HepG2 (cell line): ENCODE results near the gene PPM1M. TPM values are rescaled to one million over a fixed set of nuclear protein-coding genes. Genes with fewer than 3 reads are reported as not detected.

ENCODE experiments used
- ATAC-seq: fragments of 200-7000 bp; cut with Tn5 transposase; 3 replicates; pipeline ENCODE4 v1.9.1; 2020; ENCODE audit warnings: mild to moderate bottlenecking, moderate library complexity
- BruUV-seq: library from RNA; stranded (reverse); fragments of 400-500 nt; replicated peaks from 2 replicates; lab custom pipeline; 2021; lab: Mats Ljungman, UMichigan
- CTCF ChIA-PET: fragments of 300-600 bp; formaldehyde crosslinking; extraction: SDS; loops from one replicate; lab custom pipeline; 2021; ENCODE audit warnings: low total read pairs, inconsistent platforms, low intra/inter-chr PET ratio; lab: Yijun Ruan, JAX
- POLR2A ChIA-PET: fragments of 350-600 bp; sonication (Branson Sonifier 250); formaldehyde crosslinking; loops from one replicate; lab custom pipeline; 2020; ENCODE audit warnings: antibody characterized with exemption, inconsistent platforms; lab: Yijun Ruan, JAX
- DNase-seq: peaks from one replicate; pipeline ENCODE4 v3.0.0-alpha.2; 2015; ENCODE audit warnings: low spot score
- FAIRE-seq: peaks from 3 replicates; lab custom pipeline; 2011; peaks lifted over from hg19 to GRCh38; lab: Jason Lieb, UNC
- H2AFZ ChIP-seq: one replicate; pipeline ENCODE4 v1.6.1; 2011; ENCODE audit warnings: low read length, inconsistent platforms
- H3K27ac ChIP-seq: fragments of 300-600 bp; 3 replicates; pipeline ENCODE4 v1.8.0; 2011; ENCODE audit warnings: mixed run types, mild to moderate bottlenecking, mixed read lengths, low read length, inconsistent platforms; ENCODE audit not compliant: insufficient read depth; ENCODE audit errors: extremely low read length
- H3K27me3 ChIP-seq, 2 experiments: fragments of 200-600 bp in 1 of 2; 2 replicates in 1 of 2; 3 replicates in 1 of 2; pipeline versions ENCODE4 v1.6.0 to v1.8.0; 2011; ENCODE audit warnings: low read length in 2 of 2, mild to moderate bottlenecking in 2 of 2, moderate library complexity in 2 of 2, inconsistent platforms in 1 of 2; ENCODE audit not compliant: insufficient read depth in 2 of 2, control insufficient read depth in 1 of 2
- H3K36me3 ChIP-seq, 2 experiments: fragments of 200-600 bp in 1 of 2; replicated peaks in 1 of 2; 2 replicates in 1 of 2; 3 replicates in 1 of 2; pipeline versions ENCODE4 v1.5.1 to v1.8.0; 2011; ENCODE audit warnings: low read length in 2 of 2, inconsistent platforms in 1 of 2; ENCODE audit not compliant: insufficient read depth in 2 of 2, control insufficient read depth in 1 of 2
- H3K4me1 ChIP-seq: 2 replicates; pipeline ENCODE4 v1.5.1; 2012; ENCODE audit warnings: low read length, inconsistent platforms; ENCODE audit not compliant: insufficient read depth
- H3K4me2 ChIP-seq: 2 replicates; pipeline ENCODE4 v1.6.0; 2011; ENCODE audit warnings: low read depth, low read length, inconsistent platforms
- H3K4me3 ChIP-seq, 3 experiments: fragments of 200-600 bp in 1 of 3; sonication (generic), shearing (Covaris generic) in 1 of 3; replicated peaks in 1 of 3; 2 replicates each; pipeline ENCODE4 v1.5.1; 2011 to 2016; ENCODE audit warnings: low read length in 3 of 3, inconsistent platforms in 2 of 3, low read depth in 2 of 3, mild to moderate bottlenecking in 2 of 3, control low read depth in 1 of 3, mixed read lengths in 1 of 3; ENCODE audit not compliant: insufficient read depth in 1 of 3
- H3K79me2 ChIP-seq: one replicate; pipeline ENCODE4 v1.6.1; 2011; ENCODE audit warnings: low read length, inconsistent platforms; ENCODE audit not compliant: insufficient read depth
- H3K9ac ChIP-seq: 2 replicates; pipeline ENCODE4 v1.6.0; 2011; ENCODE audit warnings: mild to moderate bottlenecking, low read depth, low read length, inconsistent platforms; ENCODE audit not compliant: insufficient read depth
- H3K9me3 ChIP-seq: 2 replicates; pipeline ENCODE4 v1.5.1; 2012; ENCODE audit warnings: mild to moderate bottlenecking, low read length
- H4K20me1 ChIP-seq: 2 replicates; pipeline ENCODE4 v1.6.0; 2011; ENCODE audit warnings: inconsistent platforms, mild to moderate bottlenecking, low read length, moderate library complexity; ENCODE audit not compliant: insufficient read depth
- ATM ChIP-seq: fragments of 450-650 bp; IDR thresholded peaks from 2 replicates; pipeline ENCODE4 v1.7.1; 2017; ENCODE audit warnings: mild to moderate bottlenecking, borderline replicate concordance
- KMT2A ChIP-seq: sonication (generic); formaldehyde crosslinking; IDR thresholded peaks from 2 replicates; pipeline ENCODE4 v1.4.0; 2020; ENCODE audit warnings: missing genetic modification reagents
- ZNF10 ChIP-seq: sonication (generic); formaldehyde crosslinking; IDR thresholded peaks from 2 replicates; pipeline ENCODE4 v1.4.0; 2020; ENCODE audit warnings: mild to moderate bottlenecking, low read depth, missing genetic modification reagents, borderline replicate concordance
- ZNF205 ChIP-seq: IDR thresholded peaks from 2 replicates; pipeline ENCODE4 v1.6.1; 2018; ENCODE audit warnings: missing biosample characterization, missing genetic modification reagents
- ZNF235 ChIP-seq: sonication (generic); formaldehyde crosslinking; IDR thresholded peaks from 2 replicates; pipeline ENCODE4 v1.8.1; 2023; ENCODE audit warnings: mild to moderate bottlenecking, missing genetic modification reagents, borderline replicate concordance
- ZNF337 ChIP-seq: sonication (generic); formaldehyde crosslinking; IDR thresholded peaks from 2 replicates; pipeline ENCODE4 v1.5.1; 2020; ENCODE audit warnings: missing genetic modification reagents, low read depth, mild to moderate bottlenecking, borderline replicate concordance
- ZNF580 ChIP-seq: IDR thresholded peaks from 2 replicates; pipeline ENCODE4 v1.6.1; 2016; ENCODE audit warnings: low read depth, borderline replicate concordance
- ZNF776 ChIP-seq: sonication (generic); formaldehyde crosslinking; IDR thresholded peaks from 2 replicates; pipeline ENCODE4 v1.4.0; 2020; ENCODE audit warnings: mild to moderate bottlenecking, missing genetic modification reagents
- WGBS: methylation state at CpG from one replicate; pipeline ENCODE4 v1.1.6; 2017; ENCODE audit warnings: low lambda C conversion rate; 5-methylcytosine and 5-hydroxymethylcytosine counted together
- in situ Hi-C: cut with HindIII; loops from 2 replicates; pipeline ENCODE4 v1.10.0; 2017; ENCODE audit warnings: low pct_unique_long_range_greater_than_20kb; ENCODE audit not compliant: extremely low pct_ligation_motif_present
- intact Hi-C: fragments of 100-400 bp; cut with micrococcal nuclease; formaldehyde crosslinking; loops from one replicate; pipeline ENCODE4 v1.10.0; 2022; ENCODE audit not compliant: unreplicated experiment
- polyA plus RNA-seq, 8 experiments: library from polyadenylated mRNA; depleted of rRNA in 3 of 8; stranded (reverse) in 7 of 8; unstranded in 1 of 8; fragments of >200 nt; fragmentation: Illumina TruSeq in 4 of 8; extraction: Trizol in 4 of 8; gene quantifications; 2 replicates each; pipeline versions ENCODE4 v1.2.1 to v1.2.3, GENCODE V29; 2011 to 2016; ENCODE audit warnings: low read depth in 4 of 8, missing spikeins in 1 of 8, mixed read lengths in 1 of 8; ENCODE audit not compliant: insufficient read depth in 1 of 8
- total RNA-seq, 5 experiments: library from RNA; depleted of rRNA; stranded (reverse); fragments of >200 nt; fragmentation: Illumina TruSeq; extraction: Trizol; gene quantifications; 2 replicates each; pipeline ENCODE4 v1.2.3, GENCODE V29; 2016; ENCODE audit warnings: low read depth in 1 of 5
- TF ChIP-seq, protein P1 (sequence below): sonication (generic); formaldehyde crosslinking; IDR thresholded peaks from 2 replicates; pipeline ENCODE4 v1.8.0; 2022; ENCODE audit warnings: mild to moderate bottlenecking, missing genetic modification reagents
- TF ChIP-seq, protein P2 (sequence below): sonication (generic); formaldehyde crosslinking; IDR thresholded peaks from 2 replicates; pipeline ENCODE4 v1.4.0; 2020; ENCODE audit warnings: missing genetic modification reagents

PPM1M gene
- total and polyA plus RNA-seq, 2 of the 13 experiments (the other 11 are each of a cell fraction or from before 2014, with no cell fraction given) = 2.5 to 5.9 TPM

DNA sequence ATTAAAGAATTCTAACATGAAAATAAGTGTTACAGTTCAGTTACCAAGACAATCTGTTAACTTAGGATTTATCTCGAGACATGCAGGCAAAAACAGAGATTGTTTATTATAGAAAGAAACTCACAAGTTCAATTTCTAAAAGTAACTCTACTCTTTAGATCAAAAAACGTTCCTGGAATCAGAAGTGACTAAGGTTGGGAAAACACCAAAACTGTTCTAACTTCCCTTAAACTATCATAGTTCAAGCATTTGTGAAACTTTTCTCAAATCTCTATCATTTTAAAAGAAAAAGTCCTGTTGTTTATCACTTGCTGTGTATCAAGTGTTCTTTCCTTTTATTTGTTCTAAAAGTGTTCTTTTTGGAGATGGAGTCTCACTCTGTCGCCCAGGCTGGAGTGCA is 24.2 kb downstream of the PPM1M start:
- CTCF ChIA-PET = no interaction called here
- TF ChIP-seq KMT2A (CRISPR knock-in tag) = no peak
- TF ChIP-seq, protein P1, sequence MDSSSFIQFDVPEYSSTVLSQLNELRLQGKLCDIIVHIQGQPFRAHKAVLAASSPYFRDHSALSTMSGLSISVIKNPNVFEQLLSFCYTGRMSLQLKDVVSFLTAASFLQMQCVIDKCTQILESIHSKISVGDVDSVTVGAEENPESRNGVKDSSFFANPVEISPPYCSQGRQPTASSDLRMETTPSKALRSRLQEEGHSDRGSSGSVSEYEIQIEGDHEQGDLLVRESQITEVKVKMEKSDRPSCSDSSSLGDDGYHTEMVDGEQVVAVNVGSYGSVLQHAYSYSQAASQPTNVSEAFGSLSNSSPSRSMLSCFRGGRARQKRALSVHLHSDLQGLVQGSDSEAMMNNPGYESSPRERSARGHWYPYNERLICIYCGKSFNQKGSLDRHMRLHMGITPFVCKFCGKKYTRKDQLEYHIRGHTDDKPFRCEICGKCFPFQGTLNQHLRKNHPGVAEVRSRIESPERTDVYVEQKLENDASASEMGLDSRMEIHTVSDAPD = no peak
- no peak for TF ChIP-seq ZNF580 (CRISPR knock-in tag)
- TF ChIP-seq ZNF235 (CRISPR knock-in tag) = no peak
- H3K79me2 ChIP-seq = peaks cover 70% of the 10 kb centered on the region
- H3K4me2 ChIP-seq = no peak overlapping the region
- H2AFZ ChIP-seq = no peak overlapping the region
- 96% methylated on average over 3 of the region's 3 CpGs for WGBS
- FAIRE-seq (no peak), ATAC-seq (no peak), DNase-seq (no peak)
- POLR2A ChIA-PET = no interaction called here
- no peaks in the 10 kb centered on the region for H3K9me3 ChIP-seq
- no peak overlapping the region for H3K4me3 ChIP-seq
- peaks cover 46% of the 10 kb centered on the region for H4K20me1 ChIP-seq
- in situ Hi-C loops = no loop called here
- intact Hi-C loops = loop anchor here (2.0 kb wide), 1 partner anchor 21 kb away; no protein-coding TSS in a partner anchor
- no peak overlapping the region for H3K9ac ChIP-seq
- H3K36me3 ChIP-seq = peaks cover 20 to 70% of the 10 kb centered on the region in 2 experiments
- H3K27ac ChIP-seq = no peak overlapping the region
- no TSS peak for BruUV-seq
- no peaks in the 10 kb centered on the region for H3K27me3 ChIP-seq
- peaks cover 39% of the 10 kb centered on the region for H3K4me1 ChIP-seq

- Histone ChIP-seq H2AFZ (no peak overlapping the region), H4K20me1 (peaks cover 51% of the 10 kb centered on the region), H3K27me3 (no peaks in the 10 kb centered on the region), H3K36me3 (peaks cover 18 to 66% of the 10 kb centered on the region in 2 experiments), H3K4me1 (peaks cover 45% of the 10 kb centered on the region), H3K9ac (no peak overlapping the region), H3K9me3 (no peaks in the 10 kb centered on the region), H3K27ac (no peak overlapping the region), H3K4me3 (no peak overlapping the region), H3K4me2 (no peak overlapping the region), H3K79me2 (peaks cover 73% of the 10 kb centered on the region)
- in situ Hi-C loops (no loop called here), intact Hi-C loops (loop anchor here (2.0 kb wide), 1 partner anchor 20 kb away; no protein-coding TSS in a partner anchor)
- WGBS = 86% methylated on average over 9 of the region's 9 CpGs
- BruUV-seq = no TSS peak
- DNase-seq (no peak), FAIRE-seq (no peak), ATAC-seq (no peak)
- no peak for TF ChIP-seq ZNF205
- no peak for TF ChIP-seq ZNF10 (CRISPR knock-in tag)
- no peak for TF ChIP-seq ZNF337
- TF ChIP-seq ATM = no peak
- TF ChIP-seq ZNF776 = no peak
- TF ChIP-seq, protein P2, sequence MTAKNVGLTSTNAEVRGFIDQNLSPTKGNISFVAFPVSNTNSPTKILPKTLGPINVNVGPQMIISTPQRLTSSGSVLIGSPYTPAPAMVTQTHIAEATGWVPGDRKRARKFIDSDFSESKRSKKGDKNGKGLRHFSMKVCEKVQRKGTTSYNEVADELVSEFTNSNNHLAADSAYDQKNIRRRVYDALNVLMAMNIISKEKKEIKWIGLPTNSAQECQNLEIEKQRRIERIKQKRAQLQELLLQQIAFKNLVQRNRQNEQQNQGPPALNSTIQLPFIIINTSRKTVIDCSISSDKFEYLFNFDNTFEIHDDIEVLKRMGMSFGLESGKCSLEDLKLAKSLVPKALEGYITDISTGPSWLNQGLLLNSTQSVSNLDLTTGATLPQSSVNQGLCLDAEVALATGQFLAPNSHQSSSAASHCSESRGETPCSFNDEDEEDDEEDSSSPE (CRISPR knock-in tag) = no peak
- ChIA-PET CTCF (no interaction called here), POLR2A (interaction anchor here (1.5 kb wide), 1 partner anchor 30 kb away, joined by 3 read pairs; no protein-coding TSS in a partner anchor)
Measured at GRCh38 chr3:52270252-52270754, 24.7 kb downstream of the PPM1M start.
